ENCODE results near the gene MORN1.
"Not testable (repeated sequence)": the region's sequence is repeated elsewhere in the genome, so short reads cannot be mapped to it uniquely, and the experiment has no call there.

Gene MORN1

GRCh38 chr1:2391041-2391930 lies at the start of gene MORN1, which contains the start of gene RER1:
Gene MORN1 (minus strand): TSS chr1:2391554. CDS start chr1:2391533, 21 bp downstream.
Gene RER1 (plus strand): TSS chr1:2391841. CDS start chr1:2395791, 3,950 bp downstream.
- Mint-ChIP-seq H3K4me1 (peaks cover 34% of the 10 kb centered on the region), H3K9me3 (no peaks in the 10 kb centered on the region), H3K36me3 (peaks cover 7% of the 10 kb centered on the region), H3K4me3 (peak within 1 kb of the TSS; percentile 90), H3K27ac (peak within 1 kb of the TSS; percentile 91), H3K27me3 (no peaks in the 10 kb centered on the region)
- ATAC-seq (ENCODE audit: low read depth) (peak; percentile 94), DNase-seq (ENCODE audit: low spot score in 2 of 2) (peak; percentile 96 to 98)

GRCh38 chr1:2440346-2440745 lies 49.0 kb upstream of the MORN1 start:
- not testable (repeated sequence) for H3K4me1 Mint-ChIP-seq

GRCh38 chr1:2439369-2439768 lies 48.0 kb upstream of the MORN1 start:
- DNase-seq (ENCODE audit: low spot score in 2 of 2) (no peak), ATAC-seq (ENCODE audit: low read depth) (no peak)
- Mint-ChIP-seq H3K27ac (no peak overlapping the region), H3K27me3 (peaks cover 9% of the 10 kb centered on the region), H3K36me3 (peaks cover 4% of the 10 kb centered on the region), H3K4me3 (no peak overlapping the region), H3K4me1 (peaks cover 4% of the 10 kb centered on the region), H3K9me3 (no peaks in the 10 kb centered on the region)

More at GRCh38 chr1:2440346-2440745, 49.0 kb upstream of the MORN1 start:
- not testable (repeated sequence) for H3K9me3 Mint-ChIP-seq; H3K4me3 Mint-ChIP-seq; ATAC-seq (ENCODE audit: low read depth); H3K36me3 Mint-ChIP-seq; DNase-seq (ENCODE audit: low spot score in 2 of 2); H3K27ac Mint-ChIP-seq
- H3K27me3 Mint-ChIP-seq, result peaks cover 14% of the 10 kb centered on the region

GRCh38 chr1:2438641-2439040 lies 47.3 kb upstream of the MORN1 start:
- Mint-ChIP-seq H3K4me3 (no peak overlapping the region), H3K27ac (no peak overlapping the region), H3K27me3 (peaks cover 9% of the 10 kb centered on the region), H3K9me3 (no peaks in the 10 kb centered on the region), H3K4me1 (peaks cover 4% of the 10 kb centered on the region), H3K36me3 (peaks cover 4% of the 10 kb centered on the region)
- DNase-seq (ENCODE audit: low spot score in 2 of 2) (no peak), ATAC-seq (ENCODE audit: low read depth) (no peak)

- no peak overlapping the region for H3K4me3 Mint-ChIP-seq
- ATAC-seq (ENCODE audit: low read depth), result no peak
- DNase-seq (ENCODE audit: low spot score in 2 of 2), result no peak
- H3K36me3 Mint-ChIP-seq, result peaks cover 4% of the 10 kb centered on the region
- H3K27ac Mint-ChIP-seq, result no peak overlapping the region
- peaks cover 4% of the 10 kb centered on the region for H3K4me1 Mint-ChIP-seq
- peaks cover 9% of the 10 kb centered on the region for H3K27me3 Mint-ChIP-seq
- H3K9me3 Mint-ChIP-seq, result no peaks in the 10 kb centered on the region
Measured at GRCh38 chr1:2438038-2438437, 46.7 kb upstream of the MORN1 start.

GRCh38 chr1:2437617-2438016 lies 46.3 kb upstream of the MORN1 start:
- no peak overlapping the region for H3K4me3 Mint-ChIP-seq

GRCh38 chr1:2436876-2437275 lies 45.5 kb upstream of the MORN1 start:
- DNase-seq (ENCODE audit: low spot score in 2 of 2), result no peak
- peaks cover 4% of the 10 kb centered on the region for H3K36me3 Mint-ChIP-seq
- H3K4me3 Mint-ChIP-seq, result no peak overlapping the region
- H3K27ac Mint-ChIP-seq, result no peak overlapping the region
- no peaks in the 10 kb centered on the region for H3K9me3 Mint-ChIP-seq
- no peak for ATAC-seq (ENCODE audit: low read depth)
- H3K27me3 Mint-ChIP-seq, result peaks cover 9% of the 10 kb centered on the region
- H3K4me1 Mint-ChIP-seq, result peaks cover 4% of the 10 kb centered on the region

More at GRCh38 chr1:2437617-2438016, 46.3 kb upstream of the MORN1 start:
- H3K9me3 Mint-ChIP-seq, result no peaks in the 10 kb centered on the region
- H3K27me3 Mint-ChIP-seq, result peaks cover 9% of the 10 kb centered on the region
- DNase-seq (ENCODE audit: low spot score in 2 of 2) (no peak), ATAC-seq (ENCODE audit: low read depth) (no peak)
- peaks cover 4% of the 10 kb centered on the region for H3K36me3 Mint-ChIP-seq
- H3K27ac Mint-ChIP-seq, result no peak overlapping the region
- H3K4me1 Mint-ChIP-seq, result peaks cover 4% of the 10 kb centered on the region

GRCh38 chr1:2435746-2436355 lies 44.5 kb upstream of the MORN1 start:
- no peak overlapping the region for H3K4me3 Mint-ChIP-seq
- H3K27me3 Mint-ChIP-seq, result peaks cover 8% of the 10 kb centered on the region
- ATAC-seq (ENCODE audit: low read depth) (no peak), DNase-seq (ENCODE audit: low spot score in 2 of 2) (no peak)
- H3K27ac Mint-ChIP-seq, result no peak overlapping the region
- H3K4me1 Mint-ChIP-seq, result peaks cover 4% of the 10 kb centered on the region
- H3K9me3 Mint-ChIP-seq, result no peaks in the 10 kb centered on the region
- H3K36me3 Mint-ChIP-seq, result peaks cover 4% of the 10 kb centered on the region

GRCh38 chr1:2435091-2435490 lies 43.7 kb upstream of the MORN1 start:
- peaks cover 4% of the 10 kb centered on the region for H3K36me3 Mint-ChIP-seq
- peaks cover 9% of the 10 kb centered on the region for H3K27me3 Mint-ChIP-seq
- peaks cover 1% of the 10 kb centered on the region for H3K9me3 Mint-ChIP-seq
- no peak overlapping the region for H3K4me3 Mint-ChIP-seq
- DNase-seq (ENCODE audit: low spot score in 2 of 2), result no peak
- H3K27ac Mint-ChIP-seq, result no peak overlapping the region
- no peak for ATAC-seq (ENCODE audit: low read depth)
- H3K4me1 Mint-ChIP-seq, result peaks cover 4% of the 10 kb centered on the region

GRCh38 chr1:2433936-2434655 lies 42.7 kb upstream of the MORN1 start:
- Mint-ChIP-seq H3K4me1 (peaks cover 8% of the 10 kb centered on the region), H3K4me3 (no peak overlapping the region), H3K27ac (no peak overlapping the region), H3K9me3 (peaks cover 2% of the 10 kb centered on the region), H3K27me3 (peaks cover 13% of the 10 kb centered on the region), H3K36me3 (peaks cover 2% of the 10 kb centered on the region)
- DNase-seq (ENCODE audit: low spot score in 2 of 2) (no peak), ATAC-seq (ENCODE audit: low read depth) (no peak)

- ATAC-seq (ENCODE audit: low read depth), result no peak
- H3K4me3 Mint-ChIP-seq, result no peak overlapping the region
- no peak for DNase-seq (ENCODE audit: low spot score in 2 of 2)
- H3K27ac Mint-ChIP-seq, result no peak overlapping the region
- peaks cover 2% of the 10 kb centered on the region for H3K9me3 Mint-ChIP-seq
- peaks cover 11% of the 10 kb centered on the region for H3K27me3 Mint-ChIP-seq
- H3K36me3 Mint-ChIP-seq, result peaks cover 2% of the 10 kb centered on the region
- H3K4me1 Mint-ChIP-seq, result peaks cover 8% of the 10 kb centered on the region
Measured at GRCh38 chr1:2433196-2433595, 41.8 kb upstream of the MORN1 start.

- H3K36me3 Mint-ChIP-seq, result peaks cover 2% of the 10 kb centered on the region
- H3K27me3 Mint-ChIP-seq, result peaks cover 7% of the 10 kb centered on the region
- peaks cover 7% of the 10 kb centered on the region for H3K4me1 Mint-ChIP-seq
- H3K27ac Mint-ChIP-seq, result no peak overlapping the region
- H3K9me3 Mint-ChIP-seq, result peaks cover 2% of the 10 kb centered on the region
- no peak overlapping the region for H3K4me3 Mint-ChIP-seq
- no peak for DNase-seq (ENCODE audit: low spot score in 2 of 2)
- no peak for ATAC-seq (ENCODE audit: low read depth)
Measured at GRCh38 chr1:2432441-2432844, 41.1 kb upstream of the MORN1 start.

- no peak overlapping the region for H3K4me3 Mint-ChIP-seq
- H3K9me3 Mint-ChIP-seq, result peaks cover 2% of the 10 kb centered on the region
- peaks cover 4% of the 10 kb centered on the region for H3K4me1 Mint-ChIP-seq
- H3K36me3 Mint-ChIP-seq, result peaks cover 2% of the 10 kb centered on the region
- peaks cover 5% of the 10 kb centered on the region for H3K27me3 Mint-ChIP-seq
- DNase-seq (ENCODE audit: low spot score in 2 of 2) (no peak), ATAC-seq (ENCODE audit: low read depth) (no peak)
- no peak overlapping the region for H3K27ac Mint-ChIP-seq
Measured at GRCh38 chr1:2431518-2431917, 40.2 kb upstream of the MORN1 start.

- Mint-ChIP-seq H3K36me3 (peaks cover 2% of the 10 kb centered on the region), H3K27me3 (peaks cover 5% of the 10 kb centered on the region), H3K27ac (no peak overlapping the region), H3K4me3 (no peak overlapping the region), H3K4me1 (peaks cover 4% of the 10 kb centered on the region), H3K9me3 (peaks cover 2% of the 10 kb centered on the region)
- DNase-seq (ENCODE audit: low spot score in 2 of 2), result no peak
- ATAC-seq (ENCODE audit: low read depth), result no peak
Measured at GRCh38 chr1:2431103-2431502, 39.7 kb upstream of the MORN1 start.

All from memory B cell (primary cell).